ENCODE measurements around the gene HMGCR. TPM values are rescaled to one million over a fixed set of nuclear protein-coding genes. Genes with fewer than 3 reads are reported as not detected.
"Not testable (repeated sequence)": the region's sequence is repeated elsewhere in the genome, so short reads cannot be mapped to it uniquely, and the experiment has no call there.

Gene HMGCR
- total RNA-seq, 1 experiment from 2014 or later = 113 TPM

DNA sequence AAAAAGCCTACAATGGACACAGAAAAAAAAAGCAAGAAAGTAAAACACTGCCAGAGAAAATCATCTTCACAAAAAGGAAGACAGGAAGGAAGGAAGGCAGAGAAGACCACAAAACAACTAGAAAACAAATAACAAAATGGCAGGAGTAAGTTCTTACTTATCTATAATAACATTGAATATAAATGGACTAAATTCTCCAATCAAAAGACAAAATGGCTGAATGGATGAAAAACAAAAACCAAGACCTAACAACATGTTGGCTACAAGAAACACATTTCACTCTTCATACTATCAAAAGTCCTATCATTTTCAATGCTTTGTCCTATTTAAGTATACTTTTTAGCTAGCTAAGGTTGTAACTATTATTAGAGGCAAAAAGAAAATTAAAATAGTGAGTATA, 36.9 kb upstream of the HMGCR start:
- Histone ChIP-seq H3K4me1 (ENCODE audit: control insufficient read depth, insufficient read depth, low read length) (no peaks in the 10 kb centered on the region), H3K9me3 (ENCODE audit: control insufficient read depth, insufficient read depth, low read depth, low read length) (no peaks in the 10 kb centered on the region), H3K27ac (ENCODE audit: low read length) (no peak overlapping the region), H3K27me3 (ENCODE audit: control insufficient read depth, insufficient read depth, low read length) (no peaks in the 10 kb centered on the region), H3K4me3 (ENCODE audit: low read depth in 2 of 2, low read length in 2 of 2) (no peak overlapping the region), H3K36me3 (ENCODE audit: control insufficient read depth, insufficient read depth, low read length) (no peaks in the 10 kb centered on the region; the same call in 1 of the 2 replicates)
- in situ Hi-C loops (cut with HindIII; ENCODE audit: low pct_unique_long_range_greater_than_20kb, low sequenced_read_pairs) (no loop called here), intact Hi-C loops (cut with micrococcal nuclease; ENCODE audit: unreplicated experiment) (no loop called here)
- ATAC-seq = no peak
- no peak for TF ChIP-seq POLR2AphosphoS5 (IDR thresholded peaks at IDR 0.05; ENCODE audit: low read depth, low read length)
- no peak for TF ChIP-seq TCF7L2 (IDR thresholded peaks at IDR 0.05; ENCODE audit: low read depth, low read length)
- TF ChIP-seq, protein P1, sequence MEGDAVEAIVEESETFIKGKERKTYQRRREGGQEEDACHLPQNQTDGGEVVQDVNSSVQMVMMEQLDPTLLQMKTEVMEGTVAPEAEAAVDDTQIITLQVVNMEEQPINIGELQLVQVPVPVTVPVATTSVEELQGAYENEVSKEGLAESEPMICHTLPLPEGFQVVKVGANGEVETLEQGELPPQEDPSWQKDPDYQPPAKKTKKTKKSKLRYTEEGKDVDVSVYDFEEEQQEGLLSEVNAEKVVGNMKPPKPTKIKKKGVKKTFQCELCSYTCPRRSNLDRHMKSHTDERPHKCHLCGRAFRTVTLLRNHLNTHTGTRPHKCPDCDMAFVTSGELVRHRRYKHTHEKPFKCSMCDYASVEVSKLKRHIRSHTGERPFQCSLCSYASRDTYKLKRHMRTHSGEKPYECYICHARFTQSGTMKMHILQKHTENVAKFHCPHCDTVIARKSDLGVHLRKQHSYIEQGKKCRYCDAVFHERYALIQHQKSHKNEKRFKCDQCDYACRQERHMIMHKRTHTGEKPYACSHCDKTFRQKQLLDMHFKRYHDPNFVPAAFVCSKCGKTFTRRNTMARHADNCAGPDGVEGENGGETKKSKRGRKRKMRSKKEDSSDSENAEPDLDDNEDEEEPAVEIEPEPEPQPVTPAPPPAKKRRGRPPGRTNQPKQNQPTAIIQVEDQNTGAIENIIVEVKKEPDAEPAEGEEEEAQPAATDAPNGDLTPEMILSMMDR (IDR thresholded peaks at IDR 0.05) = no peak
- TF ChIP-seq, protein P2, sequence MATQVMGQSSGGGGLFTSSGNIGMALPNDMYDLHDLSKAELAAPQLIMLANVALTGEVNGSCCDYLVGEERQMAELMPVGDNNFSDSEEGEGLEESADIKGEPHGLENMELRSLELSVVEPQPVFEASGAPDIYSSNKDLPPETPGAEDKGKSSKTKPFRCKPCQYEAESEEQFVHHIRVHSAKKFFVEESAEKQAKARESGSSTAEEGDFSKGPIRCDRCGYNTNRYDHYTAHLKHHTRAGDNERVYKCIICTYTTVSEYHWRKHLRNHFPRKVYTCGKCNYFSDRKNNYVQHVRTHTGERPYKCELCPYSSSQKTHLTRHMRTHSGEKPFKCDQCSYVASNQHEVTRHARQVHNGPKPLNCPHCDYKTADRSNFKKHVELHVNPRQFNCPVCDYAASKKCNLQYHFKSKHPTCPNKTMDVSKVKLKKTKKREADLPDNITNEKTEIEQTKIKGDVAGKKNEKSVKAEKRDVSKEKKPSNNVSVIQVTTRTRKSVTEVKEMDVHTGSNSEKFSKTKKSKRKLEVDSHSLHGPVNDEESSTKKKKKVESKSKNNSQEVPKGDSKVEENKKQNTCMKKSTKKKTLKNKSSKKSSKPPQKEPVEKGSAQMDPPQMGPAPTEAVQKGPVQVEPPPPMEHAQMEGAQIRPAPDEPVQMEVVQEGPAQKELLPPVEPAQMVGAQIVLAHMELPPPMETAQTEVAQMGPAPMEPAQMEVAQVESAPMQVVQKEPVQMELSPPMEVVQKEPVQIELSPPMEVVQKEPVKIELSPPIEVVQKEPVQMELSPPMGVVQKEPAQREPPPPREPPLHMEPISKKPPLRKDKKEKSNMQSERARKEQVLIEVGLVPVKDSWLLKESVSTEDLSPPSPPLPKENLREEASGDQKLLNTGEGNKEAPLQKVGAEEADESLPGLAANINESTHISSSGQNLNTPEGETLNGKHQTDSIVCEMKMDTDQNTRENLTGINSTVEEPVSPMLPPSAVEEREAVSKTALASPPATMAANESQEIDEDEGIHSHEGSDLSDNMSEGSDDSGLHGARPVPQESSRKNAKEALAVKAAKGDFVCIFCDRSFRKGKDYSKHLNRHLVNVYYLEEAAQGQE (IDR thresholded peaks at IDR 0.05; ENCODE audit: insufficient read depth in 1 of 2, low read depth in 2 of 2, low read length in 1 of 2) = no peak
- no peak for TF ChIP-seq SIN3A (IDR thresholded peaks at IDR 0.05; ENCODE audit: borderline replicate concordance, insufficient read depth, low read depth, low read length)
- no peak for DNase-seq (ENCODE audit: low read depth, low spot score)
- POLR2A ChIA-PET = no interaction called here
- BruUV-seq (replicated peaks) = no TSS peak
- CTCF ChIA-PET = no interaction called here

DNA sequence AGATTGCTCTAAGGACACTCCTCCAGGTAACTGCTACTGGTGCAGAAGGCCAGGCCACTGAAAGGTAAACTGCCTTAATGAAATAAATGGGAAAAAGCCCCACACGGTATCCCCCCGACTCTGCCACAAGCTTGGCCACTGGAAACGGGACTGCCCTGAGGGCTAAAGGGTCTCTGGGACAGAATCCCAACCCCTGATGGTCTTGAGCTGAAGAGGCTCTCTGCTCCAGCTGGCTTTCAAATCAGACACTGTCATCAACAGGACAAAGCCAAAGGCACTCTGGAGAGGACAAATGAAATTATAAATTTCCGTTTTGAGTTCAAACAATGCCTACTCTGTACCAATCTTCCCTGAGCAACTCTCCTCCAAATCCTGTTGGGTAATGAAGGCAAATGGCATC, 33.6 kb upstream of the HMGCR start:
- POLR2A ChIA-PET = no interaction called here
- BruUV-seq (replicated peaks) = no TSS peak
- Histone ChIP-seq H3K9me3 (ENCODE audit: control insufficient read depth, insufficient read depth, low read depth, low read length) (no peaks in the 10 kb centered on the region), H3K27me3 (ENCODE audit: control insufficient read depth, insufficient read depth, low read length) (no peaks in the 10 kb centered on the region), H3K4me1 (ENCODE audit: control insufficient read depth, insufficient read depth, low read length) (no peaks in the 10 kb centered on the region), H3K4me3 (ENCODE audit: low read depth in 2 of 2, low read length in 2 of 2) (no peak overlapping the region), H3K27ac (ENCODE audit: low read length) (no peak overlapping the region), H3K36me3 (ENCODE audit: control insufficient read depth, insufficient read depth, low read length) (no peaks in the 10 kb centered on the region; the same call in 1 of the 2 replicates)
- intact Hi-C loops (cut with micrococcal nuclease; ENCODE audit: unreplicated experiment) (no loop called here), in situ Hi-C loops (cut with HindIII; ENCODE audit: low pct_unique_long_range_greater_than_20kb, low sequenced_read_pairs) (no loop called here)
- DNase-seq (ENCODE audit: low read depth, low spot score) = no peak
- no peak for ATAC-seq
- TF ChIP-seq POLR2AphosphoS5 (IDR thresholded peaks at IDR 0.05; ENCODE audit: low read depth, low read length) (no peak), SIN3A (IDR thresholded peaks at IDR 0.05; ENCODE audit: borderline replicate concordance, insufficient read depth, low read depth, low read length) (no peak), TCF7L2 (IDR thresholded peaks at IDR 0.05; ENCODE audit: low read depth, low read length) (no peak)
- TF ChIP-seq, protein P2 (IDR thresholded peaks at IDR 0.05; ENCODE audit: insufficient read depth in 1 of 2, low read depth in 2 of 2, low read length in 1 of 2) = no peak
- TF ChIP-seq, protein P1 (IDR thresholded peaks at IDR 0.05) = no peak
- CTCF ChIA-PET = no interaction called here

DNA sequence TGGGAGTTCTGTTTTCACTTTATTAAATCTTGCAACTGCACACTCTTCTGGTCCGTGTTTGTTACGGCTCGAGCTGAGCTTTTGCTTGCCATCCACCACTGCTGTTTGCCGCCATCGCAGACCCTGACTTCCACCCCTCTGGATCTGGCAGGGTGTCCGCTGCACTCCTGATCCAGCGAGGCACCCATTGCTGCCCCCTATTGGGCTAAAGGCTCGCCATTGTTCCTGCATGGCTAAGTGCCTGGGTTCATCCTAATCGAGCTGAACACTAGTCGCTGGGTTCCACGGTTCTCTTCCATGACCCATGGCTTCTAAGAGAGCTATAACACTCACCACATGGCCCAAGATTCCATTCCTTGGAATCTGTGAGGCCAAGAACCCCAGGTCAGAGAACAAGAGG, 32.5 kb upstream of the HMGCR start:
- POLR2A ChIA-PET; DNase-seq (ENCODE audit: low read depth, low spot score); H3K27me3 ChIP-seq (ENCODE audit: control insufficient read depth, insufficient read depth, low read length); H3K4me1 ChIP-seq (ENCODE audit: control insufficient read depth, insufficient read depth, low read length); H3K4me3 ChIP-seq (ENCODE audit: low read depth in 2 of 2, low read length in 2 of 2); ATAC-seq; CTCF ChIA-PET; H3K36me3 ChIP-seq (ENCODE audit: control insufficient read depth, insufficient read depth, low read length); H3K9me3 ChIP-seq (ENCODE audit: control insufficient read depth, insufficient read depth, low read depth, low read length); BruUV-seq (replicated peaks); intact Hi-C loops (cut with micrococcal nuclease; ENCODE audit: unreplicated experiment); H3K27ac ChIP-seq (ENCODE audit: low read length); in situ Hi-C loops (cut with HindIII; ENCODE audit: low pct_unique_long_range_greater_than_20kb, low sequenced_read_pairs): not testable (repeated sequence)
